Measurements from ENCODE around the gene FBXO33.
A peak's percentile ranks its signal among the peaks of the same experiment; 100 is the strongest.

DNA sequence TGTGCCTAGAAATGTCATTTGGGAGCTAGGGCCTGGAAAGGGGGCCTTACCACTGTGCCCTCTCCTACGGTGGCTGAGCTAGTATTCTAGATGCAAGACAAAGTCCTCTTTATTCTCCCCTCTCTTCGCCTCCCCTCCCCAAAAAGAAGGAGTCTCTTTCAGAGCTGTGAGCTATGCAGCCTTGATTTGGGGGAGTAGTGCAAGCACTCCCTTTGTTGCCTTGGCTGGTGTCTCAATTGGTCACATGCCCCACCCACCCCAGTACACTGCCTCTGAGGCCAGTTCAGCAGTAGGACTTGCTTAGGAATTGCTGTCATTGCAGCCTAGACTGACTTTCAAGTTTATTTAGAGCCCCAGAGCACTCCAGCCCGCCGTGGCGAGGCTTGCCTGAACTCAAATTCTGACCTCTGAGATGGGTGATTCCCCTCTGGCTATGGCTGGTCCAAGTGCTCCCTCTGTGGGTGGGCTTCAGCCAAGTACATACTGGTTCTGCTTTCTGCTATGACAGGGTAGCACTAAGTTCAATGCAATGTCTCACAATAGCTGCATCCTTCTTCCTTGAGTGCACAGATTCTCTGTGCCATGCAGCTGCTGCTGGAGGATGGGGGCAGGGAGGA, 37.0 kb upstream of the FBXO33 start:
- TF ChIP-seq, protein P1, sequence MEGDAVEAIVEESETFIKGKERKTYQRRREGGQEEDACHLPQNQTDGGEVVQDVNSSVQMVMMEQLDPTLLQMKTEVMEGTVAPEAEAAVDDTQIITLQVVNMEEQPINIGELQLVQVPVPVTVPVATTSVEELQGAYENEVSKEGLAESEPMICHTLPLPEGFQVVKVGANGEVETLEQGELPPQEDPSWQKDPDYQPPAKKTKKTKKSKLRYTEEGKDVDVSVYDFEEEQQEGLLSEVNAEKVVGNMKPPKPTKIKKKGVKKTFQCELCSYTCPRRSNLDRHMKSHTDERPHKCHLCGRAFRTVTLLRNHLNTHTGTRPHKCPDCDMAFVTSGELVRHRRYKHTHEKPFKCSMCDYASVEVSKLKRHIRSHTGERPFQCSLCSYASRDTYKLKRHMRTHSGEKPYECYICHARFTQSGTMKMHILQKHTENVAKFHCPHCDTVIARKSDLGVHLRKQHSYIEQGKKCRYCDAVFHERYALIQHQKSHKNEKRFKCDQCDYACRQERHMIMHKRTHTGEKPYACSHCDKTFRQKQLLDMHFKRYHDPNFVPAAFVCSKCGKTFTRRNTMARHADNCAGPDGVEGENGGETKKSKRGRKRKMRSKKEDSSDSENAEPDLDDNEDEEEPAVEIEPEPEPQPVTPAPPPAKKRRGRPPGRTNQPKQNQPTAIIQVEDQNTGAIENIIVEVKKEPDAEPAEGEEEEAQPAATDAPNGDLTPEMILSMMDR (IDR thresholded peaks at IDR 0.05 in 2 of 3, conservative IDR thresholded peaks at IDR 0.05 in 1 of 3; ENCODE audit: borderline replicate concordance in 1 of 3, insufficient read depth in 1 of 3, low read depth in 2 of 3, low read length in 2 of 3) = peak in 2 of 3 experiments; percentile 19 to 21; a peak in 2 of 6 replicates
- TF ChIP-seq POLR2A (IDR thresholded peaks at IDR 0.05; ENCODE audit: borderline replicate concordance, extremely low read depth, insufficient read depth, insufficient read length) = no peak
- no peak for TF ChIP-seq POLR2AphosphoS5 (IDR thresholded peaks at IDR 0.05; ENCODE audit: low read depth, low read length)
- TF ChIP-seq CEBPB (IDR thresholded peaks at IDR 0.05; ENCODE audit: low read depth) = no peak
- TF ChIP-seq EZH2 (IDR thresholded peaks at IDR 0.05) = no peak
- TF ChIP-seq ZFX (IDR thresholded peaks at IDR 0.05) = no peak
- no peak for TF ChIP-seq EZH2phosphoT487 (IDR thresholded peaks at IDR 0.05; ENCODE audit: borderline replicate concordance)
- TF ChIP-seq ELF1 (IDR thresholded peaks at IDR 0.05; ENCODE audit: borderline replicate concordance, low read depth) = no peak
- TF ChIP-seq SP1 (IDR thresholded peaks at IDR 0.05; ENCODE audit: low read depth) = no peak
- no peak for TF ChIP-seq ZNF274 (IDR thresholded peaks at IDR 0.05; ENCODE audit: low read depth, low read length)
- no peak for TF ChIP-seq SIN3A (IDR thresholded peaks at IDR 0.05; ENCODE audit: low read depth)
- TF ChIP-seq TCF7L2 (IDR thresholded peaks at IDR 0.05; ENCODE audit: borderline replicate concordance, extremely low read depth, insufficient read depth, insufficient read length) = no peak

All from HCT116 (cell line).